NCI-H2107 (cell line): ENCODE data around the gene PLEKHO1.
A peak's percentile ranks its signal among the peaks of the same experiment; 100 is the strongest.

Experiments
- DNase-seq: peaks from one replicate; lab custom pipeline; 2025; lab: John Stamatoyannopoulos, UW

PLEKHO1 gene

DNA sequence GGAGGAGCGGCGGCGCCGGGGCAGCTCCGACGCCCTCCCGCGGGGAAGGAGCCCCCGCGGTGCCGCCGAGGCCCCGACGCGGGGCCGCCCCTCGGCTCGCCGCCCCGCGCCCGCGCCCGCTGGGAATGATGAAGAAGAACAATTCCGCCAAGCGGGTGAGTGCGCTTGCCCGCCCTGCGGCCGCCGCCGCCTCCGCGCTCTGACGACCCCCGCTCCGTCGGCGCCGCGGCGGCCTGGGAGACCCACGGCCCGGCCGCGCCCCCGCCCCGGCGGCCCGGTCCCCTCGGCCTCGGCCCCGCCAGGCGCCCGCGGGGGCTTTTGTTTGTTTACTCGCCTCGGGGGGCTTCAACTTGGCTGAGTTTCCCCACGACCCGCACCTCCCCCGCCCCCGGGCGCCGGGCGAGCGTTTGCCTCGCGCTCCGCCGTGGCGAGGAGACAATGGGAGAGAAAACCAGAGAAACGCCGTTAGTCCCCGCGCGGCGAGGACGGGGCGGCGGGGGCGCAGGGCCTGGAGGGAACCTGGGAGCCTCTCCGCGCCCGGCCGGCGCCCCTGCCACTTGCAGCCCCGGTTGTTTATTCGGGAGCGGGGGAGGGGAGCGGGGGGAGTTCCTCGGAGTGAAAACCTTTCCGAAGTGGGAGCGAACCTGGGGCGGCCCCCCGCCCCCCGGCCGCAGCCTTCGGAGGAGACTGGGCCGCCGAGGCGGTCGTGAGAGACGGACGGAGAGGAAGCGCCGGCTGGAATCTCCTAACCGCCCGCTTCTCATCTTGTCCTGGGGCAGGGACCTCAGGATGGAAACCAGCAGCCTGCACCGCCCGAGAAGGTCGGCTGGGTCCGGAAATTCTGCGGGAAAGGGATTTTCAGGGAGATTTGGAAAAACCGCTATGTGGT is 661 bp downstream of the PLEKHO1 start:
- DNase-seq = no peak

DNA sequence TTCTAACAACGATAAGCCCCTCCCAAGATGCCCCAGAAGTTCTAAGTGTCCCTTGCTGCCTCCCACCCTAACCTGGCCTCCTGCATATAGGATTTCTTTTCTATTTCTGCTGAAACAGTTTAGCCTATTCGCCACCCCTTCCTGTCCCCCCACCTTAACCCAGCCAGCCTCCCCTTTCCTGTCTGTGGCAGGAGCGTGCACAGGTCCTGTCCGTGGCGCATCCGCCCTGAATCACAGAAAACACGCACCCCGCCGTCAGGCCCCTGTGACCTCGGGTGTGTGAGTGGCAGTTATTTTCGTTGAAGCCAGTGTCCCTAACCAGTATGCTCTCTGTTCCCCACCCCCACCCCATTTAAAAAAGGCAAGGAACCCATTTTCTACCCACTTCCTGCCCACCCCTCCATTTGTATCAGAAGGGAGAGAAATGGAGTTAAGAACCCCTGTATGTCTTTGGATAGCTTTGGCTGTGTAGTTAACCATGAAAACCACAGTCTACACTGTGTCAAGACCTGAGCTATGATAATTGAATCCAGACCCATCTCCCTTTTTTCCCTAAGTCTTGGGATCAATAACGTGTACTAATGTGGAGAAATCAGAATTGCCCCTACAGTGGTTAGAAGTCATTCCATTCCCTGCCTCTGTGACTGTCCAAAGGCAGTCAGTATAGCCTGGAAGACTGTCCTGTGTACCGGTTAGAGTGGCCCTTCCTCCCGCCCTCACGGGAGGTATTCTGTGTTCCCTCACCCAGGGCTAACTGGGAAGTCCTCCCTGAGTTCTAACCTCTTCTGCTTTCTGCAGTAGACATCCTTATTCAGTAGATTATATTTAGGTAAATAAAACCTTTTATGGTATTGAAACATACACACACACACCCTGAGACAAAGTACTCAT is 1.8 kb downstream of the PLEKHO1 start:
- DNase-seq = no peak

DNA sequence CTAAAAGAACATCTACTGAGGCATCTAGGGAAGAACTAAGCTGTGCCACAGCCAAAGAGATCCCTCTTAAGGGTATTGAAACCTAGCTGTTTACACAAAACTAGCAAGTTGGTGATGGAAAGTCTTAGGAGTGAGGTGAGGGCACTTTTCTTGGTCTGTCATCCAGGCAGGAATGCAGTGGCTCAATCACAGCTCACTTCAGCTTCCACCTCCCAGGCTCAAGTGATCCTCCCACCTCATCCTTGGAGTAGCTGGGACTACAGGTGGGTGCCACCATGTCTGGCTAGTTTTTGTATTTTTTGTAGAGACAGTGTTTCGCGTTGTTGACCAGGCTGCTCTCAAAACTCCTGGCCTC is 2.4 kb downstream of the PLEKHO1 start:
- DNase-seq = no peak

DNA sequence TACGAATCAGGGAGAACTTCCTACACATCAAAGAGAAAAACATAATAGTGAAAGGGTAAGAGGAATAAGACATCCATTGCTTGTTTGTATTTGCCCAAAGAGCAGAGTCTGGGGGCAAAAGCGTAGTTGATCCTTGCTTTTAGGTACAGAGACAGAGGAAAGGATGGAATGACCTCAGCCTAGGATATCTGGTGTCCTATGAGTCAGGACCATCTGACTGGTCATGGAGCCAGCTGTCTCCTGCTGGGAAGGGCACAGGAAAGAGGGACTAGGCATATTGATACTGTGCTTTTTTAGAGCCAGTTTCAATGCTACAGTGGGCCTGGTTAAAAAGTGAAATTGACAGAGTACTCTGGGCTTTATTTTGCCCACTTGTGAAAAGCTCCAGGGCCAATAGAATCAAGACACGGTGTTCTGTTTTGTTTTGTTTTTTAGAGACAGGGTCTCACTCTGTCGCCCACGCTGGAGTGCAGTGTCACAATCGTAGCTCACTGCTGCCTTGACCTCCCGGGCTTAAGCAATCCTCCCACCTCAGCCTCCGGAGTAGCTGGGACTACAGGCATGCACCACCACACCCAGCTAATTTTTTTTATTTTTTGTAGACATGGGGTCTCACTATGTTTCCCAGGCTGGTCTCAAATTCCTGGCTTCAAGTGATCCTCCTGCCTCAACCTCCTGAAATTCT is 3.2 kb downstream of the PLEKHO1 start:
- no peak for DNase-seq

DNA sequence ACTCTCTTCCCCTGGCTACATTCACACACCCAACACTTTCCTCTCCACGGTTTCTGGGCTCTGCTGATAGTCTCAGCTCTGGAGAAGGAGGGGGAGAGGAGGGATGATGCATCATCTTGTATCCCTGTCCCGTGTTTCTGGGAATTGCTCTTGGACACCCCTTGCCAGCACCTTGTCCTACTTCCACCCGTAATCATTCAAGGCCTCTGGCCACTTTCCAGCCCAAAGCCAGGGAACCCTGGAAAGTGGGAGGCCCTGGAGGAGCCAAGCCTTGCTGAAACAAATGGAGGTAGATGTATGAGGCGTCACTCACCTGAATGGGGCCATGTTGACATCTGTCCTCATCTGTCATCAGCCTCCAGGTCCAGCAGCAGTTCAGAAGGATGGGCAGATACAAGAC is 4.4 kb downstream of the PLEKHO1 start:
- no peak for DNase-seq

DNA sequence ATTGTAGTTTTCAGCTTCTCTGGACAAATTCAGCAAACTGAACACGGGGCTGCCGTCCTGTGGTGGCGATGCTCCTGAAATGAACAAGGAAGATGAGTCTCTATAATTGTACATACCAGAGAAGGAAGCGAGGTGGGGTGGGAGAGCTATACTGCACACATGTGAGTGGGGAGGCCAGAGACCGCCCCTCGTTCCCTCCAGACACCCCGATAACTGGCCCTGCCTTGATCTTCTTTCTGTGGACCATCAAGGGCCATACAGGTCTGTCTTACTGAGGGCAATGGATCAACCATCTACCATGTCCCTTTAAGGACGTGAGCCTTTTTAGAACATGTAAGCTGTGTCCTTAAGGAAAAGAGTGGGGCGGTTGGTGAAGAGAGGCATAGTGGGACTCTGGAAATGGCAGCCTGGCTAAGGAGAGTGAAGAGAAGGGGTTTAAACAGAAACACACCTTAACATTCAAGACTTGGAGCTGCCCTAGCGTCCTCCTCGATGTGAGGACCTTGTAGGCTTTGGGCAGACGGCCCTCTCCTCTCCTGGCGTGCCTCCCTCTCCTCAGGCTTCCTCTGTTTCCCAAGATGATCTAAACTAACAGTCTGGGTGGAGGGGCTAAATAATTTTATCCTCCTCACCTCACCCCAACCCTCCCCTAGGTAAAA is 5.8 kb downstream of the PLEKHO1 start:
- no peak for DNase-seq

DNA sequence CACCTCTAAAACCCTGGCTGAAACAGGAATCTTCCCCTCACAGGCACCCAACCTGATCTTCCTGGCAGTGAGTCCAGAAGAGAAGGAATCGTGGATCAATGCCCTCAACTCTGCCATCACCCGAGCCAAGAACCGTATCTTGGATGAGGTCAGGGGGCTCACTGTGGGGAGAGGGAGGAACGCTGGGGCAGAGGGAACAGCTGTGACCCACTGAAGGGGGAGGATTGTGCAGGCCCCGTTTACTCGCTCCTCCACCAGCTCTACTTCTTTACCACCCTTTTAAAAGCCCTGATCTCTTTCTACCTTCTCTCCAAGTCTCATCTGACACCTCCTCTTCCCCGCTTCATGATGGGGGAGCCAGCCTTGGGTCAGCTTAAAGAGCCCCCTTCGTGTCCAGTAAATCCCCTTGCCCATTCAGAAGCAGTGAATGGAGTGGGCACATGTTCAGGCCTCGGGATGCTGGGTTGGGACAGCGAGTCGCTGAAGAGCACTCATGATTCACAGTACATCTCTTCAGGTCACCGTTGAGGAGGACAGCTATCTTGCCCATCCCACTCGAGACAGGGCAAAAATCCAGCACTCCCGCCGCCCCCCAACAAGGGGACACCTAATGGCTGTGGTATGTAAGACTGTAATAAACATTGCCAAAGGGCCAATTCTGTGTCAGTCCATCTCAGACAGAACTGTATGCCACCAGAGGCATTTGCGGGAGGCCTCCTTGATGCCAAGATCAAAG is 7.3 kb downstream of the PLEKHO1 start:
- DNase-seq = no peak

DNA sequence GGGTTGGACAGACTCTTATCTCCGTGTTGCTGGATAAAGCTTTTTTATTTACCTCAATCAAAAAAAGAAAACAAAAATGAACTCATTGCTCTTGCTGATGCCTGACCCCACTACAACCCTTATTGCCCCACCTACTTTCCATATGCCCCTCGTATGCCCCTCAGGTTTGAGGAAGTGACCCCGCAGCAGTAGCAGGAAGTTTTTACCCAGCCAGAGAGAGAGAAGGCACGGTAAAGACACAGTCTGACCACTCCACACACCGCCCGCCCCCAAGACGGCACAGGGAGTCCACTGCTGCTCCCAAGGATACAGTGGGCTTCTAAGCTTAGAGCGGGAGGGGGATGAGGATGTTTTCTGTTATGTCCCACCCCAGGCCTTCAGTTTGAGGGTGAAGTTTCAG is 9.8 kb downstream of the PLEKHO1 start:
- DNase-seq = no peak

DNA sequence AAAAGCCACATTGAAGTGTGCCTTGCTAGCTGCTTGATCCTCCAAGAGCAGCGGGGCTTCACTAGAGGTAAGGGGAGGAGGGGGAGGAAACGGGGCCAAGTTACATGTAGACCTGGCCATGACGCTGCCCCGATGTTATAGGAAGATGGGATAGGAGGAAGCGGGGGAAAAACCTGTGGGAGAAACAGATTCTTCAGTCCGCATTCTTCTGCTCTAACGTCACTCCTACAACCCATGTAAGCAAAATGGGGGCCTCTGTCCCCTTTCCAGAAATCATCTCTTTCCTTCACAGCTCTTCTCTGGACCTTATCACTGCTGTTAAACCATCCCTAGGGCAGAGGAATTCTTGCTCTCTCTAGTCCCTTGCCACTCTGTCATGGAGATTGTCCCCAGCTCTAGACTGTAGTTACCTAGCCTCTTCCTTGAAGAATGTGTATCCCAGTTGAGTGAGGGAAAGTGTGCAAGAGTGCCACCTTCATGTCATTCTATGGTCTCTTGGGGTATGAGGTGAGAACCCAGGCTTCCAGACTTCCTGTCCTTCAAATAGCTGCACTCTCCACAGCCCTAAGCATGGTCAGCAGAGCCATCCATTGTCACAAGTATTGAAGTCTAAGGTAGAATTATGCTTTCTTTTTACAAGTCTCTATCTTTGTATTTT is 11.4 kb downstream of the PLEKHO1 start:
- DNase-seq = no peak

DNA sequence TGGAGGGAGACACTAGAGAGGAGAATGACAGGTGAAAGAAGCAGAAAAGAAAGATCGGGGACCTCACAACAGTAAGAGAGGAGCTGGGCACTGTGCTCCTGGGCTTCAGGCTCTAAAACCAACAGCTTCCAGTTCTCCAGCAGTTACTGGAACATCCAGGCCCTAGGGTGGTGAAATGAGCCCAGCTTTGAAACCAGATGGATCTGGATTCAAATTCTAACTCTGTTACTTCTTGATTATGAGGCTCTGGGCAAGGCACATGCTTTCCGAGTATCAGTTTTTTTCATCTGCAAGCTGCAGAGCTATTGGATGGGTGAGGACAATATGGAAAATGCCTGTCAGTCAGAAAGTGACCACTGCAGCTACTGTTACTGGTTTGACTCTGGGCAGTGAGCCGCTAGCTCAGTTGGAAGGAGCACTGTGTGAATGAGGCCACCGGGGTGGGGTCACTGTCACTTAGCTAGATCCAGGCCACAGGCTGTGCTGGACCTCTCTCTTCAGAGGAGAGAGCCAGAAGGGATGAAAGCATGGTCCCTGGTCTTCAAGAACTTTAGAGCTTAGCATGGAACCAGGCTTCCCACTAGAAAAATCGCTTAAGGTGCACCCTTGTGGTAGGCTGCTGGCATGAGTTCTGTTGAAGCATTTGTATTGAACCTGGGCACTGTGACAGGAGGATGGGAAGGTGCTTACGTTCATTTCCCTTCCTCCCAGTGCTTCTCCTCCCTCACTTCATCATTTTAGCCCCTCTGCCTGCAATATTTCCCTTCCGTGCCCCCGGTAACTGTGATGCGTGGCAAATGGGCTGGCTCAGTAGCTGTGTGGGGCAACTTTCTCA is 12.2 kb downstream of the PLEKHO1 start:
- DNase-seq = peak; percentile 27

DNA sequence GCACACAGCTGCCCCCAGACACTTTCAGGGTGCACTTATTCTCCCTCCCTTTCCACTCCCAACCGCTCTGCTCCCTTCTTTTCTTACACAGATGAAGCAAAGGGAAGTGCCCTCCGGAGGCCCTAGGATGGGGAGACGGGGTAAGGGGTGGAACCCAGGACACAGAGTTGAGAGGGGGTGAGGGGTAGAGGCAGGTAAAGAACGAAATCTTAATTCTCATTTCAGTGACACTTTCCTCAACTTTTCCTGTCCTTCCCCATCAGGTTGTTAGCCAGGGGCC is 12.8 kb downstream of the PLEKHO1 start:
- no peak for DNase-seq

DNA sequence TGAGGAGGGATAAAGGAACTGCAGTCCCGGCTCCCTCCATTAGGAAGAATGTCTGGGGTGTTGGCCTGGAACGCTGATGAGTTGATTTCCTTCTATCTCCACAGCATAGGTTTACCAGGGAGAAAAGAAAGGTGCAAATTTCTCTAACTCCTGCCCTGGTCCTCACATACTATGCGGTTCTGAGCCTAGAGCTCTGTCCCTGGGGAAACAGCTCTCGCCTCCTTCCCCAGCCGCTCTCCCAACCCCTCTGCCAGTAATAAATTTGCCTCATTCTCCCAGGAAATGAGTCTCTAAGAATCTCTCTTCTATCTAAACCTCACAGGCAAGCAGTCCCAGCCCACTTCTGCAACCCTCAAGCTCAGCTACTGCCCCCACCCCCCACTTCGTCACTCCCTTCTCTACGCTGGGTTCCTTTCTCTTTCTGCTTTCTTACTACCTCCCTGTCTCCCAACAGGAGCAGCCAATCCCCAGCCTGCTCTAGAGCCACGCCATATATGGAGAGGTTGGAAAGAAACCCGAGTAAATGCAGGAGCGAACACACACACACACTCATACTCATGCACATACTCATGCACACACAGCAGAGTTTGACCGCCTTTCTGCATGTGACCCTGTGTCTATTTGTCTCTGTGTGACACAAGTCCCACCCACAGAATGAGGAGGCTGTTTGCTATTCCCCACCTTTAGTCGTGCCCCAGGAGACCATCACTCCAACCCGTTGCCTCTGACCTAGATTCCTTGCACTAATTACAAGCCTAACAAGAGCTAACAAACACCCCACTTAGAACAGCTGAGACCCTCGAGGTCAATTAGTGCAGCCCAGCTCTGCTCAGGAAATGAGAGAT is 13.4 kb downstream of the PLEKHO1 start:
- peak; percentile 75 for DNase-seq

DNA sequence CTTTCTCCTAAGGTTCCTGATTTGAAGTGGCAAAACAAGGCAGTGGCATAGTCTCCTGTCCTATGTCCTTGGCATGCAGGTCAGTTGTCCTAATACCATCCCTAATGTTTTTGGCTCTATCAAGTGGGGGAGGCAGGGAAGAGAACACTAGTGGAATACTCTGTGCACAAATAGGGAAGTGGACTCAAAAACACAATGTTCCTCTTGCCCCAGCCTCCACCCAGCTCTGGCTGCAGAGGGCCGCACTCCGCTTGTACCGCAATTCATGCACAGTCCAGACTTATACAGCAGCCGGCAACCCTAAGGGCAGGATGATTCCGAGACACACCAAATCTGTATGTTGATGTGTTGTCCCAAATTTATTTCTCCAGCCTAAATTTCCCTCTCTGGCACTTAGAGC is 14.5 kb downstream of the PLEKHO1 start:
- no peak for DNase-seq

DNA sequence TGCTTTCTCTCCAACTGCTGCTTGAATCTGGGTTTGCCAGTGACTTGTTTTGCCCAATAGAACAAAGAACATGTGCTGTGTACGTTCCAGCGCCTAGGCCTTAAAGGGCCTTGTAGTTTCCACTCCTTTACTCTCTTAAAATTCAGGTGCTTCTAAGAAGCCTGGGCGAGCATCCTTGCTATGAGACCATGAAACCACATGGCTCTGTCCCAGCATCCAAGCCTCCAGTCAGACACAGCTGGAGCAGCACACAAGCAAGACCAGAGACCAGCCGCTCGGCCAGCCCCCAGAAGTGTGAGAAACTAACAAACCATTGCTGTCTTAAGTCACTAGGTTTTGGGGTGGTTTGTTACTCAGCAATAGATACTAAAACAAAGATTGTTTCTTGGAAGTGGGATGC is 15.1 kb downstream of the PLEKHO1 start:
- DNase-seq = no peak

DNA sequence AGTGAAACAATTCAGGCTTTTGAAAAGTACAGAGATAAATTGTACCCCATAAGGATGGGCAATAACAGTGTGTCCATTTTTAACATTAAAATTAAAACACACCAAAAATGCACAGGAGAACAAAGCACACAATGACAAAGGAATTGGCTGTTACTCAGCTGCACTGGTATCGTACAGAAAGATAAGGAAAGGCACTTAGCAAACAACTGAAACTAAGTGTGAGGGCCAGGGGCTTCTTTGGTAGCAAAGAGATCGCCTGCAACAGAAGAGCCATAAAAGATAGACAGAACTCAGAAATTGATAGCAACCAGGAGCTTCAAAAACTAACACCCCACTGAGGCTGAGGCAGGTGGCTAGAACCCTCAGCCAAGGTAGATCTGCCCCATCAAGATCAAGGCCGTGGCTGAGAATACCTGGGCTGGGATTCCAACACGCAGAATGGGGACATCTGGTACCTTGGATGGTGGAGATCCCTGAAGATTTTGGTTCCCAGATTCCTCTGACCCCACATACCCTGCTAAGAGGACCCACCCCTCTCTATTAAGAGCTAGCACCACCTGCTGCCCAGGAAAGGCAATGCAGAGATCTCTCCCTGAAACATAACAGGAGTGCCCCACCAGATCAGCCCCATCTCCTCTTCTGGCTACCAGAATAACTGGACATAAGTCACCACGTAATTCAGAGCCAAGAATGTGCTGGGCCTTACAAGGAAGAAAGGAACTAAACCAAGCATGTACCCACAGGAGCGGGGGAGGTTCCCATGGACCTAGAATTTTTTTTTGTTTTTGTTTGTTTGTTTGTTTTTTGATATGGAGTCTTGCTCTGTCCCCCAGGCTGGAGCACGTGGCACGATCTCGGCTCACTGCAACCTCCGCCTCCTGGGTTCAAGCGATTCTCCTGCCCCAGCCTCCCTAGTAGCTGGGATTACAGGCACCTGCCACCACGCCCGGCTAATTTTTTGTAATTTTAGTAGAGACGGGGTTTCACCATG is 16.2 kb downstream of the PLEKHO1 start:
- peak; percentile 25 for DNase-seq

DNA sequence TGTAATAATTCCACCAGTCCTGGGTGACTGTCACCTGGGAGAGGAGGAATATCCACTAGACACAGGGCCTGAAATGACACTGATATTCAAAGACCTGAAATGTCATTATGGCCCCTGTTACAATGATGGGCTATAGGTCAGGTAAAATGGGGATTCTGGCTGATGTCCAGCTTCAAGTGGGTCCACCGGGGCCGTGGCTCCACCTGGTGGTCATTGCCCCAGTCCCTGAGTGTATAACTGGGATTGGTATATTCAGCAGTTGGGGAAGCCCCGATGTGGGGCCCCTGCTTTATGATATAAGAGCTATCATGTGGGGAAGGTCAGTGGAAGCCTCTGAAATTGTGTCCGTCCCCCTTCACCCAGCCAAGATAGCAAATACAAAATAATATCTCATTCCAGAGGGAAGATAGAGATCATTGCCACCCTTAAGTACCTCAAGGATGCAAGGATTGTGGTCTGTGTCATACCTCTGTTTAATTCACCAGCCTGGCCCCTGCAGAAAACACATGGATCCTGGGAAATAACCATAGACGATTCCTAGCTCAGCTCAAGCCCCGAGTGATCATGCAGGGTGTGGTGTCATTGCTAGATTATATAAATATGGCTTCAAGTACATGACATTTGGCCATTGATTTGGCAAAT is 19.4 kb downstream of the PLEKHO1 start:
- no peak for DNase-seq

DNA sequence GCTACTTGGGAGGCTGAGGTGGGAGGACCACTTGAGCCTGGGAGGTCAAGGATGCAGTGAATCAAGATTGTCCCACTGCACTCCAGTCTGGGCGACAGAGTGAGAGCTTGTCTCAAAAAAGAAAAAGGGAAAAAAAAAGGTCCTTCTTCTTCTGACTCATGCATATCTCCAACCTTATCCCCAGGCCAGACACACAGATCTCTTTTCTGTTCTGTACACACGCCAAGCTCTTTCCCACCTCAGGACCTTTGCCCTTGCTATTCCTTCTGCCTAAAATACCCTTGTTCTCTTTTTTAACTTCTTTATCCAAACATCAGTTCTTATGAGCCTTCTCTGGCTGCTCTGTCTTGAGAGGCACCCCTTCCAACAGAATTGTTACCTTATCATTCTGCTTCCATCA is 22.1 kb downstream of the PLEKHO1 start:
- DNase-seq = no peak
